OCI-LY1 (cell line): ENCODE measurements around the gene ZFAND2B.

Experiments used
- CTCF ChIP-seq: fragments of 200-600 bp; sonication (generic), shearing (Covaris generic); IDR thresholded peaks from 2 replicates; pipeline ENCODE4 v1.5.1; 2017; ENCODE audit warnings: mild to moderate bottlenecking, antibody characterized with exemption, low read length, moderate library complexity, mixed read lengths
- EZH2 ChIP-seq: fragments of 200-600 bp; sonication (generic), shearing (Covaris generic); IDR thresholded peaks from 2 replicates; pipeline ENCODE4 v1.8.0; 2017; ENCODE audit warnings: borderline replicate concordance, mixed run types, mild to moderate bottlenecking, antibody characterized with exemption, low read length, moderate library complexity, mixed read lengths

- TF ChIP-seq CTCF: peak; percentile 89
- TF ChIP-seq EZH2: no peak
Observed at GRCh38 chr2:219160186-219161017, 46.2 kb upstream of the ZFAND2B start, which contains the start of gene NHEJ1.
